ENCODE results near the gene TMEM239. TPM values are rescaled to one million over a fixed set of nuclear protein-coding genes. Genes with fewer than 3 reads are reported as not detected.

TMEM239 gene
- total and polyA plus RNA-seq, 9 donors, result 0.11 TPM; not detected in 8

- Histone ChIP-seq H3K36me3 (ENCODE audit: control insufficient read depth, insufficient read depth, low read length) (peaks cover 32% of the 10 kb centered on the region), H3K9me3 (replicated peaks; ENCODE audit: control insufficient read depth, low read depth, low read length) (no peaks in the 10 kb centered on the region), H3K27ac (ENCODE audit: low read length) (no peak overlapping the region), H3K4me1 (ENCODE audit: control insufficient read depth, insufficient read depth, low read length) (peaks cover 8% of the 10 kb centered on the region), H3K27me3 (ENCODE audit: control insufficient read depth, insufficient read depth, low read length) (peaks cover 1% of the 10 kb centered on the region), H3K4me3 (ENCODE audit: low read length) (no peak overlapping the region)
- WGBS (ENCODE audit: insufficient coverage), result 100% methylated on average over 2 of the region's 6 CpGs
- no peak for DNase-seq
These were observed 19.2 kb downstream of the TMEM239 start for GRCh38 chr20:2835331-2835796.

GRCh38 chr20:2836035-2836434, 19.9 kb downstream of the TMEM239 start:
- Histone ChIP-seq H3K9me3 (replicated peaks; ENCODE audit: control insufficient read depth, low read depth, low read length) (no peaks in the 10 kb centered on the region), H3K4me3 (ENCODE audit: low read length) (no peak overlapping the region), H3K27me3 (ENCODE audit: control insufficient read depth, insufficient read depth, low read length) (no peaks in the 10 kb centered on the region), H3K36me3 (ENCODE audit: control insufficient read depth, insufficient read depth, low read length) (peaks cover 32% of the 10 kb centered on the region), H3K27ac (ENCODE audit: low read length) (no peak overlapping the region), H3K4me1 (ENCODE audit: control insufficient read depth, insufficient read depth, low read length) (peaks cover 8% of the 10 kb centered on the region)
- no peak for DNase-seq
- WGBS (ENCODE audit: insufficient coverage), result 89% methylated on average over 3 of the region's 5 CpGs

- DNase-seq, result no peak
- no peak overlapping the region for H3K4me3 ChIP-seq (ENCODE audit: low read length)
- peaks cover 15% of the 10 kb centered on the region for H3K4me1 ChIP-seq (ENCODE audit: control insufficient read depth, insufficient read depth, low read length)
- no peaks in the 10 kb centered on the region for H3K9me3 ChIP-seq (replicated peaks; ENCODE audit: control insufficient read depth, low read depth, low read length)
- 87% methylated on average over 4 of the region's 6 CpGs for WGBS (ENCODE audit: insufficient coverage)
- no peaks in the 10 kb centered on the region for H3K27me3 ChIP-seq (ENCODE audit: control insufficient read depth, insufficient read depth, low read length)
- peaks cover 32% of the 10 kb centered on the region for H3K36me3 ChIP-seq (ENCODE audit: control insufficient read depth, insufficient read depth, low read length)
- no peak overlapping the region for H3K27ac ChIP-seq (ENCODE audit: low read length)
These were observed 21.2 kb downstream of the TMEM239 start for GRCh38 chr20:2837221-2837960.

GRCh38 chr20:2838170-2838797, 22.1 kb downstream of the TMEM239 start:
- Histone ChIP-seq H3K36me3 (ENCODE audit: control insufficient read depth, insufficient read depth, low read length) (peaks cover 32% of the 10 kb centered on the region), H3K4me1 (ENCODE audit: control insufficient read depth, insufficient read depth, low read length) (peaks cover 15% of the 10 kb centered on the region), H3K27me3 (ENCODE audit: control insufficient read depth, insufficient read depth, low read length) (no peaks in the 10 kb centered on the region), H3K9me3 (replicated peaks; ENCODE audit: control insufficient read depth, low read depth, low read length) (no peaks in the 10 kb centered on the region), H3K27ac (ENCODE audit: low read length) (no peak overlapping the region), H3K4me3 (ENCODE audit: low read length) (no peak overlapping the region)
- WGBS (ENCODE audit: insufficient coverage), result 93% methylated on average over 18 of the region's 19 CpGs
- no peak for DNase-seq

GRCh38 chr20:2838847-2839671, 22.9 kb downstream of the TMEM239 start:
- WGBS (ENCODE audit: insufficient coverage), result 97% methylated on average over 5 of the region's 15 CpGs
- no peaks in the 10 kb centered on the region for H3K9me3 ChIP-seq (replicated peaks; ENCODE audit: control insufficient read depth, low read depth, low read length)
- peaks cover 32% of the 10 kb centered on the region for H3K36me3 ChIP-seq (ENCODE audit: control insufficient read depth, insufficient read depth, low read length)
- no peak for DNase-seq
- H3K27me3 ChIP-seq (ENCODE audit: control insufficient read depth, insufficient read depth, low read length), result no peaks in the 10 kb centered on the region
- no peak overlapping the region for H3K4me3 ChIP-seq (ENCODE audit: low read length)
- H3K27ac ChIP-seq (ENCODE audit: low read length), result no peak overlapping the region
- H3K4me1 ChIP-seq (ENCODE audit: control insufficient read depth, insufficient read depth, low read length), result peaks cover 15% of the 10 kb centered on the region

- no peak for DNase-seq
- peak overlapping the region; percentile 75 for H3K4me3 ChIP-seq (ENCODE audit: low read length)
- H3K36me3 ChIP-seq (ENCODE audit: control insufficient read depth, insufficient read depth, low read length), result peaks cover 29% of the 10 kb centered on the region
- 76% methylated on average over 21 of the region's 21 CpGs for WGBS (ENCODE audit: insufficient coverage)
- H3K27ac ChIP-seq (ENCODE audit: low read length), result no peak overlapping the region
- H3K27me3 ChIP-seq (ENCODE audit: control insufficient read depth, insufficient read depth, low read length), result no peaks in the 10 kb centered on the region
- H3K9me3 ChIP-seq (replicated peaks; ENCODE audit: control insufficient read depth, low read depth, low read length), result no peaks in the 10 kb centered on the region
- peaks cover 15% of the 10 kb centered on the region for H3K4me1 ChIP-seq (ENCODE audit: control insufficient read depth, insufficient read depth, low read length)
These were observed 23.6 kb downstream of the TMEM239 start for GRCh38 chr20:2839732-2840137.

GRCh38 chr20:2840138-2840966, 24.2 kb downstream of the TMEM239 start, which contains the start of the genes PCED1A and VPS16:
Gene PCED1A (minus strand): TSS chr20:2840655. CDS start chr20:2839912, 743 bp downstream.
Gene VPS16 (plus strand): TSS chr20:2840745. CDS start chr20:2840775, 30 bp downstream.
- Histone ChIP-seq H3K36me3 (ENCODE audit: control insufficient read depth, insufficient read depth, low read length) (peaks cover 29% of the 10 kb centered on the region), H3K27ac (ENCODE audit: low read length) (peak within 1 kb of the TSS; percentile 85), H3K27me3 (ENCODE audit: control insufficient read depth, insufficient read depth, low read length) (no peaks in the 10 kb centered on the region), H3K4me1 (ENCODE audit: control insufficient read depth, insufficient read depth, low read length) (peaks cover 15% of the 10 kb centered on the region), H3K4me3 (ENCODE audit: low read length) (peak within 1 kb of the TSS; percentile 75), H3K9me3 (replicated peaks; ENCODE audit: control insufficient read depth, low read depth, low read length) (no peaks in the 10 kb centered on the region)
- 2% methylated on average over 88 of the region's 98 CpGs for WGBS (ENCODE audit: insufficient coverage)
- DNase-seq, result peak; percentile 95

GRCh38 chr20:2840967-2841531, 24.9 kb downstream of the TMEM239 start:
- H3K27ac ChIP-seq (ENCODE audit: low read length), result peak overlapping the region; percentile 76
- peak; percentile 85 for DNase-seq

GRCh38 chr20:2845607-2846006, 29.4 kb downstream of the TMEM239 start:
- WGBS (ENCODE audit: insufficient coverage), result no CpG with 5 or more reads among the region's 2 CpGs
- no peak overlapping the region for H3K4me3 ChIP-seq (ENCODE audit: low read length)

More at GRCh38 chr20:2840967-2841531, 24.9 kb downstream of the TMEM239 start:
- H3K4me1 ChIP-seq (ENCODE audit: control insufficient read depth, insufficient read depth, low read length), result peaks cover 15% of the 10 kb centered on the region
- H3K9me3 ChIP-seq (replicated peaks; ENCODE audit: control insufficient read depth, low read depth, low read length), result no peaks in the 10 kb centered on the region
- no peaks in the 10 kb centered on the region for H3K27me3 ChIP-seq (ENCODE audit: control insufficient read depth, insufficient read depth, low read length)
- H3K36me3 ChIP-seq (ENCODE audit: control insufficient read depth, insufficient read depth, low read length), result peaks cover 23% of the 10 kb centered on the region
- peak overlapping the region; percentile 75 for H3K4me3 ChIP-seq (ENCODE audit: low read length)
- 5% methylated on average over 32 of the region's 33 CpGs for WGBS (ENCODE audit: insufficient coverage)

More at GRCh38 chr20:2845607-2846006, 29.4 kb downstream of the TMEM239 start:
- peaks cover 7% of the 10 kb centered on the region for H3K4me1 ChIP-seq (ENCODE audit: control insufficient read depth, insufficient read depth, low read length)
- H3K9me3 ChIP-seq (replicated peaks; ENCODE audit: control insufficient read depth, low read depth, low read length), result no peaks in the 10 kb centered on the region
- H3K27ac ChIP-seq (ENCODE audit: low read length), result no peak overlapping the region
- DNase-seq, result no peak
- no peaks in the 10 kb centered on the region for H3K27me3 ChIP-seq (ENCODE audit: control insufficient read depth, insufficient read depth, low read length)
- peaks cover 5% of the 10 kb centered on the region for H3K36me3 ChIP-seq (ENCODE audit: control insufficient read depth, insufficient read depth, low read length)

Measured in muscle of leg (tissue), 11 donors.